Stimulated activated CD8-positive, alpha-beta memory T cell treated with anti-CD3 and anti-CD28 coated beads, Interleukin-2, amount 100 ng/mL, for 48 hours (primary cell): ENCODE data around the gene DOC2A.

ENCODE experiments used
- DNase-seq, 2 donors: peaks; one replicate each; pipeline ENCODE4 v3.0.0-alpha.2; 2020; ENCODE audit warnings: low read depth in 2 of 2

DOC2A gene

GRCh38 chr16:30005341-30006094 lies 5.3 kb downstream of the DOC2A start:
- DNase-seq: no peak

DNA sequence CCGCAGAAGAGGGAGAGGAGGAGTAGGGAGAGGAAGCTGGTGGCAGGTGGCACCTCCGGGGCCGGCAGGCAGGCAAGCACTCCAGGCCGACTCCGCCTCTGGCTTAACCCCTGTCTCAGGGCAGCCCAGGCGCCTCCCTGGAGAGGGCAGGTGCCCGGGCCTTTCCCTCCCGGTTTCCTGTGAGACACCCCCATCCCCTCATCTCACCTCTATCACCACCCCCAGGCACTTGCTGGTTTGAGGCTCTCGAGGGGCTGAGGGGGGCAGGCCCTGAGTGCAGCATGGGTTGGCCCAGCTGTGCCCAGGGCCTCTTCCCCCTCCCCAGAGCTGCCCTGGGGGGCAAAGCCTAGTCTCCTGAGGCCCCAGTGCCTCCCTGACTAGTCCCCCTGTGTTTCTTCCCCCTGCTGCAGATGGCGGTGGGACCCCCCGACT lies 6.0 kb downstream of the DOC2A start:
- no peak for DNase-seq

- DNase-seq: no peak
Observed at GRCh38 chr16:30004424-30004776, 6.4 kb downstream of the DOC2A start.

GRCh38 chr16:30003670-30004423 lies 7.0 kb downstream of the DOC2A start:
- no peak for DNase-seq

- DNase-seq: no peak
Observed at GRCh38 chr16:30002614-30003346, 8.0 kb downstream of the DOC2A start.

DNA sequence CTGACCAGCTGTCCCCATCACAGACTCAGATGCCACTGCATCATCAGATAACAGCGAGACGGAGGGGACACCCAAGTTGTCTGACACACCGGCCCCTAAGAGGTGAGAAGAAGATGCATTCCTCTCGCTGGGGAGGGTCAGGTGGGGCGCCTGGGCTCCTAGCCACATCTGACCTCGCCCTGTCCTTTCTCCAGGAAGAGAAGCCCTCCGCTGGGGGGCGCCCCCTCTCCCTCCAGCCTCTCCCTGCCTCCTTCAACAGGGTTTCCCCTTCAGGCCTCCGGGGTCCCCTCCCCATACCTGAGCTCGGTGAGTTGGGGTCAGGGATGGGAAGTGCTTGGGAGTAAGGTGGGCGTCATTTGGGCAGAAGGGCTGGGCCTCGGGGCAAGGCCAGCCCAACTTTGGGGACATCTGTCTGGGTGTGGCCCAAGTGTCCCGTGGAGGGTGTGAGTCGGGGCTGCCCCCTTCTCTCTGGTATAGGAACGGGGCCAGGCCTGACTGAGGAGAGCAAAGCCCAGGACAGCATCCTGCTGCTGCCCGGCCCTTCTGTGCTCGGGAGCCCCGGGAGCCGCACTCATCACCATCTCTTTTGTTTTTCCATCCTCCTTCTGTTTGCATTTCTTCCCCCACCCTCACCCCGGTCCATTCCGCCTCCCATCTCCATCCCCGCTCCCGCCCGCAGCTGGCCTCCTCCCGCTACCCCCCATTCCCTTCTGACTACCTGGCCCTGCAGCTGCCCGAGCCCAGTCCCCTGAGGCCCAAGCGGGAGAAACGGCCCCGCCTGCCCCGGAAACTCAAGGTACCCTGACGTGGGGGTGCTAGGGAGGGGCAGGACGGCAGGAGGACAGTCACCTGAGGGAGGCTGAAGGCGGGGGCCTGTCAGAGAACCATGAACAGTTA lies 9.8 kb downstream of the DOC2A start:
- no peak for DNase-seq

DNA sequence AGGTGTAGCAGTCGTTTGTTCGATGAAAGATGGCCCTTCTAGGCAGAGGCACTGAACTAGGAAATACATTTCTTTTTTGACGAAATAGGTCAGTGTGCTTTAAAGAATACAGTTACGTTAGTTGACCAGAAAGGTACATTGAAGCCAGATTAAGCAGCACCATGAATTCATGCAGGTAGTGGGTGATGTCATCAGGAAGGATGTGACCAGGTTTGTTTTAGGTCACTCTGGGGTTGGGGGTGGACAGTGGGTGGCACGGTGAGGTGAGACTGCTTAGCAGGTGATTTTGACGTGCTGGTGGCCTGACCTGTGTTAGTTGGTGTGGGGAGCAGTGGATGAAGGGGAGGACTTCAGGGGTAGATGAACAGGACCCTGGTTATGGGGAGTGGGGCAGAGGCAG lies 11.2 kb downstream of the DOC2A start:
- no peak for DNase-seq

DNA sequence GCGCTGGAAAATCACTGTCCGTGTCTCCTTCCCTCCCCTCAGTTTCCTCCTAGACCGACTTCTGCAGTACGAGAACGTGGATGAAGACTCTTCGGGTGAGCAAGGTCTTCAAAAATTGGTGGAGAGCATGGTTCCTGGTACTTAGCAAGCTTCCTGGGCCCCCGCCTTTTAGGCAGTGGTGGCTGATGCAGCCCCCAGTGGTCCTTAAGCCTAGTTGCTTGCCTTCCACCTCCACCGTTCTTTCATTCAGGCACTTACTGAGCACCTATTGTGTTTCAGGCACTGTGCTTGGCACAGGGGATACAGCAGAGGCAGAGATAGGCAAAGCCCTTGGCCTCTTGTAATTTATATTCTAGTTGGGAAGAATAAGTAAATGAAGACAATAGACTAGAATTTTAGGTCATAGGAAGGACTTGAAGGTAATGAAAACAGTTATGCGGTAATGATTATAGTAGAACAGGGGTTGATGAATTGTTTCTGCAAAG lies 14.0 kb downstream of the DOC2A start:
- no peak for DNase-seq

- peak; percentile 99 for DNase-seq
Observed at GRCh38 chr16:29995911-29996765, 14.7 kb downstream of the DOC2A start, which contains the start of gene INO80E. INO80E (plus strand) TSS chr16:29996241; CDS start chr16:29996311, 70 bp downstream.

GRCh38 chr16:29995324-29995910 lies 15.4 kb downstream of the DOC2A start, which contains the start of gene HIRIP3:
HIRIP3 (minus strand) TSS chr16:29995617; CDS start chr16:29995605, 12 bp downstream.
- DNase-seq: peak; percentile 78 to 84

GRCh38 chr16:29994600-29995323 lies 16.1 kb downstream of the DOC2A start:
- peak; percentile 49 to 66 for DNase-seq

- no peak for DNase-seq
Observed at GRCh38 chr16:29993903-29994599, 16.8 kb downstream of the DOC2A start.

DNA sequence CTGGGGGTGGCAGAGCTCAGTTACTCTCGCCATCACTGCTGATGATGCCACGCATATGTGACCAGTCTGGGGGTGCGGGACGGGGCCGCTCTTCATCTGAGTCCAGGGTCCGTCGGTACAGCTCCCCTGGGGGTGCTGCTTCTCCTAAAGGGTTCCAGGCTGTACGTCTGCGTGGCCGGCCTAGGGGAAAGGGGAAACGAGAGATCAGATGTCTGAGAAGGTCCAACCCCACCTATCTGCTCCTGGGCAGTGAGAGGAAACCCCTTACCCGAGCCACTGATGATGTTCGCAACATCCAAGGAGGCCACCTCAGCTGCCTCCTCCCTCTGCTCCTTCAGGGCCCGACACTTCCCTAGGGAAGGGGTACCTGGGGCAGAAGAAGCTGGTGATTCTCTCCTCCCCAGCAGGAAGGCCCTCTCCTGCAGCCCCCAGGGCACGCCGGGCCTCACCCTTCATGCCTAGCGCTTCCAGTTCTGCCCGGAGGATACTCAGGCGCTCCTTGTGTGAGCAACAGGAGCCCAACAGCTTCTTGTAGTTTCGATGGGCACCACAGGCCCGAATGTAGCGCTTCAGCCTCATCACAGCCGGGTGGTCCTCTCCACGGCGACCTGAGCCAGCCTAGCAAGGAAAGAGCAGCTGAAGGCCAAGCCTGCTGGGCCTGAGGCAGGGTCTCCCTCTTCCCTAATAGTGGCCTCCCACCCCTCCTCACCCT lies 17.5 kb downstream of the DOC2A start:
- DNase-seq: no peak

DNA sequence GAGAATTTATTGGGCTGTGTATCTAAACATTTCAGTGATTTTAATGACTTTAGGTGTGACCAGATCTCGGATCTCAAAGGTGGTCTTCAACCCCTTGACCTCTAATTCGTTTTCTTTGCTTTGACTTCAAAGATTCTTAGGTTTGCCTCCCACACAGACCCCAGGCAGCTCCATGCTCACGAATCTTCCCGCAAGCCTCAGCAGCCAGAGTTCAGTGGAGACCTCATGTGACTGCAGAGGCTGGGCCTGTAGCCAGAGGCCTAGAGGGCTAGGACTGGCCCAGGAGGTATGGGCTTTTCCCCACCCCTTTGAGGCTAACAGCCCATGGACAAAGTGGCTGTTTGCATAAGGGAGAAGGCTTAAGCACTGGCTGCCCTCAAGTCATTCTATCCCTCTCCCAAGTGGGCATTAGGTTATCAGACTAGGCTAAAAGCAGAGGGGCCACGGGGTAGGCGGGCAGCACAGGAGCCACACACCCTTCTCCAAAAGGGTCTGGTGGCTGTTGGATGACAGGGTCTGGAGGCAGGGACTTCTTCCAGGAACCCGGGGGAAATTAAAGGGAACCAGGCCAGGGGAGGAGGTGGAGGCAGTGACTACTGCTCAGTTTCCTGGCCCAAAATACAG lies 18.4 kb downstream of the DOC2A start:
- no peak for DNase-seq

DNA sequence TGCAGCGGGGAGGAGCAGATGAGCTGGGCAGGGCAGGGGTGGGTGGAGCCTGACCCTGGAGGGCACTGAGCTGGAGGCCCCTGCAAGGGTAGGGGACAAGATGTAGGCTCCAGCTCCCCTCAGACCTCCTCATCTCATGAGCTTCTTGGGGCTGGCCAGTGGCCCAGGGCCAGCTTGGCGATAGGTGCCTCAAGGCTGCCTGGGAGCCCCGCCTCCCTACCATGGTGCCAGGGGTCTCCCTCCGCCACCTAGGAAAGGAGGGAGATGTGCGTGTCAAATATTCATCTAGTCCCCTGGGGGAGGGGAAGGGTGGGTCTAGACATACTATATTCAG lies 19.3 kb downstream of the DOC2A start:
- DNase-seq: no peak

GRCh38 chr16:29990883-29991570 lies 19.8 kb downstream of the DOC2A start:
- DNase-seq: no peak

DNA sequence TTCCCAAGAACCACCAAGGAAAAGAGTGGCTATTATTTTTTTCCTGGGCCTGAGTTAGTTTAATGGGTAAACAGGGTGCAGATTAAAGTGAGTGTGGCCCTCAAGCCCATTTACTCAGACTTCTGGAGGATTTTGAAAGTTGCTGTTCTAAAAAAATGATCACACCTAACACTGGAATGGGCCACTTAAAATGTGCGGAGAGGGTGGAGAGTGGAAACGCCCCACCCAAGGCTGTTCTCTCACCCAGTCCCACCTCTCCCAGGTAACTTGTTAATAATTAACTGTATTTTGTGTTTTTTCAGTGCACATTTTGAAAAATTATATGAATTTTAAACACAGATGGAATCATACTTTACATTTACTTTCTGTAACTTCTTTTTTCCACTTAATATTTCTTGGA lies 20.8 kb downstream of the DOC2A start:
- DNase-seq: no peak
